Kidney epithelial cell (primary cell): Measurements from ENCODE around the gene AGBL1. TPM values are rescaled to one million over a fixed set of nuclear protein-coding genes. Genes with fewer than 3 reads are reported as not detected.

Experiments used
- DNase-seq: peaks from one replicate; pipeline ENCODE4 v3.0.0-alpha.2; 2010; ENCODE audit warnings: low read depth
- H3K27me3 ChIP-seq: 2 replicates; pipeline ENCODE4 v1.6.0; 2011; ENCODE audit warnings: low read length; ENCODE audit not compliant: control insufficient read depth, insufficient read depth
- H3K36me3 ChIP-seq: 2 replicates; pipeline ENCODE4 v1.5.1; 2011; ENCODE audit warnings: low read length; ENCODE audit not compliant: control insufficient read depth, insufficient read depth
- H3K4me3 ChIP-seq: 2 replicates; pipeline ENCODE4 v1.5.1; 2011; ENCODE audit warnings: low read depth, mild to moderate bottlenecking, control low read depth, low read length
- total RNA-seq: library from RNA; depleted of rRNA; stranded (reverse); fragments of >200 nt; gene quantifications from 2 replicates; pipeline ENCODE4 v1.2.3, GENCODE V29; 2015
- TF ChIP-seq, protein P1 (sequence below): IDR thresholded peaks from 2 replicates; pipeline ENCODE4 v1.5.1; 2011; ENCODE audit warnings: mild to moderate bottlenecking, moderate library complexity, low read length, control low read depth, inconsistent platforms; ENCODE audit not compliant: insufficient read depth, poor library complexity, severe bottlenecking

The AGBL1 gene
- total RNA-seq, 1 donor from 2014 or later = not detected

- DNase-seq = no peak
- Histone ChIP-seq H3K4me3 (no peak overlapping the region), H3K36me3 (no peaks in the 10 kb centered on the region), H3K27me3 (no peaks in the 10 kb centered on the region)
- TF ChIP-seq, protein P1, sequence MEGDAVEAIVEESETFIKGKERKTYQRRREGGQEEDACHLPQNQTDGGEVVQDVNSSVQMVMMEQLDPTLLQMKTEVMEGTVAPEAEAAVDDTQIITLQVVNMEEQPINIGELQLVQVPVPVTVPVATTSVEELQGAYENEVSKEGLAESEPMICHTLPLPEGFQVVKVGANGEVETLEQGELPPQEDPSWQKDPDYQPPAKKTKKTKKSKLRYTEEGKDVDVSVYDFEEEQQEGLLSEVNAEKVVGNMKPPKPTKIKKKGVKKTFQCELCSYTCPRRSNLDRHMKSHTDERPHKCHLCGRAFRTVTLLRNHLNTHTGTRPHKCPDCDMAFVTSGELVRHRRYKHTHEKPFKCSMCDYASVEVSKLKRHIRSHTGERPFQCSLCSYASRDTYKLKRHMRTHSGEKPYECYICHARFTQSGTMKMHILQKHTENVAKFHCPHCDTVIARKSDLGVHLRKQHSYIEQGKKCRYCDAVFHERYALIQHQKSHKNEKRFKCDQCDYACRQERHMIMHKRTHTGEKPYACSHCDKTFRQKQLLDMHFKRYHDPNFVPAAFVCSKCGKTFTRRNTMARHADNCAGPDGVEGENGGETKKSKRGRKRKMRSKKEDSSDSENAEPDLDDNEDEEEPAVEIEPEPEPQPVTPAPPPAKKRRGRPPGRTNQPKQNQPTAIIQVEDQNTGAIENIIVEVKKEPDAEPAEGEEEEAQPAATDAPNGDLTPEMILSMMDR = no peak
Measured at GRCh38 chr15:86296769-86297168, 217.1 kb downstream of the AGBL1 start.

DNA sequence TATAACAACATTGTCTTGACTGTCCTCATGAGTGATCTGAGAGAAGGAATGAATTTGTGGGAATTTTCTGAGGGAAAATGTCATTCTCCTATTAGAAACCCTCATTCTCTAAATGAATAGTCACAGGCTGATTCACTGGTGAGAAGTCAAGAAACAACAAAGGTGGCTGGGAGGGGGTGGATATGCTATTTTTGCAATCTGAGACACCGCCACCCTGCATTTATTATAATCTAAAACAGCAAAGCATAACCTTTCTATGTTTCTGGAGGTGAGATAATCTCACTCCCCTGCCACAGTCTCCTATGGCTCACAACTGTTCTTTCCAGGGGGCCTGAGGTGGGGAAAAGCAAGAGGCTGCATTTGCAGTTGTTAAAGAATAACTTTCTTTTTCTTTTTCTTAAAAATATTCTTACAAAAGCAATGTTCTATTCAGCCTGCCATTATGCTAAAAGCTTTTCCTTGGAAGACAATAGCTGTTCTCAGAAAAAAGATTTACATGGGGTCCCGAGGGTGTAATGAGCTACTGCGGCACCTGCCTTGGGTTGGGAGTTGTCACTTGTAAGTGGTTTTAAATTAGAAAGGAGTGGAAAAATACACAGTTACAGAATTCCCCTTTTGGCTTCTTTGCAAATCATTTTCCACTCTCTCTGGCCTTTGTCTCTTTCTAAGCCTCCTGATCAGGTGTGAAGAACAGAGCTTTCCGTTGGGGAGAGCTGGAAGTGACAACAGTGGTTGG, 220.9 kb downstream of the AGBL1 start:
- Histone ChIP-seq H3K36me3 (no peaks in the 10 kb centered on the region), H3K4me3 (no peak overlapping the region), H3K27me3 (no peaks in the 10 kb centered on the region)
- TF ChIP-seq, protein P1 = no peak
- DNase-seq = no peak

- H3K4me3 ChIP-seq = no peak overlapping the region
- TF ChIP-seq, protein P1 = no peak
- no peak for DNase-seq
- H3K27me3 ChIP-seq = no peaks in the 10 kb centered on the region
- no peaks in the 10 kb centered on the region for H3K36me3 ChIP-seq
Measured at GRCh38 chr15:86311568-86312280, 232.1 kb downstream of the AGBL1 start.

DNA sequence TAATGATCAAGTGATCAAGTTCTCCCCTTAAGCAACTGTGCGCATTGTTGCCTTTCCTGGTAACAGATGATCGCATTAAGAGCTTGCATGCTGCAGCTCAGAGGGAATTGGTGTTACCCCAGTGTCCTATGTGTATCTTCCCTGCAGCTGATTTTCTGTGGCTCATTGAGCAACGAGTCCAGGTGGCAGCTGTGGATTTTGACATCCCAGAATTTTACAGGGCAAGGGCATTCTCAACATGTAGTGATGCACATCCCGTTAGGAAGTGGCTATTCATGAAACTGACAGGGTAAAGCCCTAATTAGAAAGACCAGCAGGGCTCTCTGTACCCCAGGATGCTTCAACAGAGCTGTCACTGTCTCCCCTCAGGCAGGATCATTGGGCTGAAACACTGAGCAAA, 232.8 kb downstream of the AGBL1 start:
- TF ChIP-seq, protein P1 = no peak
- no peaks in the 10 kb centered on the region for H3K36me3 ChIP-seq
- no peak overlapping the region for H3K4me3 ChIP-seq
- H3K27me3 ChIP-seq = no peaks in the 10 kb centered on the region
- no peak for DNase-seq

DNA sequence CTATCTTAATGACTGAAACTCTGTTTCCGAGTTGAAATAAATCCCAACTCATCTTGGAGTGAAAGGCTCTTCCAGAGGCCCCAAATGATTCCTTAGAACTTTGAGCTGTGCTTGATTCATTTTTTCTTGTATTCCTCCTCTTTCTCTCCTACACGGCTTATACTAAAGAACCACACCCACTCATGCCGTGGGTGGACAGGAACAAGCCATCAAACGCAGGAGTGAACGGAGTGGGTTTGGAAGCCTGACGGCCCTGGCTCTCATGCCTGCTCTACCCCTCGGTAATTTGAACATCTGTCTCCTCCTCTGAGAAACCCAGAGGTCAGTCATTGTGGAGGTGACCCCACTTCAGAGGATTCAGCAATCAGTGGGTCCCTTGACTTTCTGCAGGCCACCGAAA, 236.5 kb downstream of the AGBL1 start:
- no peaks in the 10 kb centered on the region for H3K27me3 ChIP-seq
- TF ChIP-seq, protein P1 = no peak
- H3K36me3 ChIP-seq = no peaks in the 10 kb centered on the region
- H3K4me3 ChIP-seq = no peak overlapping the region
- DNase-seq = no peak
